ENCODE results near the gene SUSD5.
"Not testable (repeated sequence)": the region's sequence is repeated elsewhere in the genome, so short reads cannot be mapped to it uniquely, and the experiment has no call there.

SUSD5 gene

DNA sequence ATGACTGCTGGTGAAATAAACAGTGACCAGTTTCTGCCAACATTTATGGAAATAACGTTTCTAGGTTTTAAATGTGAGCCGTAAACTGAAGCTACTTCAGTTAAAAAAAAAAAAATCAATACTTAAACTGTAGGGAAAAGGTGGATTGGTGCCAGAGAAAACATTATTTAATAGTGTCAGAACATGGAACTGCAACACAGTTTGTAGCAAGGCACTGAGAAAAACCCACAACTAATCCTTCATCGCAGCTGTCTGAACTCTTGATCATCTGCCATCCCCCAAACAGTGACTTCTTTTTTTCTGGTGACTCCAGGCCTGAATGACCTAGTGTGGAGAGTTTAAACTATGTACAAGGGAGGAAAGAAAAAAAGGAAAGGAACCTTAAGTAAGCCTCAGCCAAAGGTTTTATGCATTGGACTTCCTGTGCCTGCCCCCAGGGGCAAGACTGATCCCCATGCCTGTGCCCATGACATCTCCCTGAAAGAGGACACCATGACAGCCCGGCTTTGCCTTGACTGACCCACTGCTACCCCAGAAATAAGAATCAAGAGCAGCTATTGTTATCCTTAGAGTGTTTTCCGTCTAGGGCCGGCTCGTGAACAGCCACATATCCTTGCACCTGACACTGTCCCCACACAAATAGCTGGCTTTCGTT is 71.7 kb downstream of the SUSD5 start:
- no peak for DNase-seq

DNA sequence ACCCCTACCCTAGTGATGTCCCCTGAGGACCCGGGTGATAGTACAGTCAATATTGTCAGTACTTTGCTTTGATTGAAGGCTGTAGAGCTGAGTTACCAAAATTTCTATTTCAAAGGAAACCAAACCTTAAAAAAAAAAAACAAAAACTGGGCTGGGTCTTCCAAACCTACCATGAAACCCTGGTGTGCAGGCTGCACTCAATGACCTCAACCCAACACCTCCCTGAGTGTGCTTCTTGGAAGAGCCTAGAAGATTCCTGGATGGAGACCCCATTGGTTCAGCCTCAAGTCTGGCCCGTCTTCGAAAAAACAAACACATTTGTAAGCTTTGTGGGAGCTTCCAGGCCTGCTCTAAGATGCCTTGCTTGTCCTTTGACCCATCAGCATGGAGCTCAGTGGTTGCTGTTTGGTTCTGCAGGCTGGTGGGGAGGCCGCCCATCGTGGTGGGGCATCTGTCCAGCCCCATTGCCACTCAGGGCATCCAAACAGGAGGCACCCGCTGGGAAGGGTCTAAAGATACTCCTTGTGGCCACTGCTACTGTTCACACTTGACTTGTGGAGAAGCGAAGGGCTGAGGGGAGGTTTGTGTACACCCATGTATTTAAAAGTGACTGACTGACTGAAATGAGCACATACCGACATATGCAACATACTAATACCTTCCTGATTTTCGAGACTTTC is 72.6 kb downstream of the SUSD5 start:
- no peak for DNase-seq

GRCh38 chr3:33145221-33145900 is 73.2 kb downstream of the SUSD5 start:
- no peak for DNase-seq

GRCh38 chr3:33144433-33144832 is 74.2 kb downstream of the SUSD5 start:
- no peak for DNase-seq

- no peak for DNase-seq
Measured at GRCh38 chr3:33141006-33141405, 77.6 kb downstream of the SUSD5 start.

DNA sequence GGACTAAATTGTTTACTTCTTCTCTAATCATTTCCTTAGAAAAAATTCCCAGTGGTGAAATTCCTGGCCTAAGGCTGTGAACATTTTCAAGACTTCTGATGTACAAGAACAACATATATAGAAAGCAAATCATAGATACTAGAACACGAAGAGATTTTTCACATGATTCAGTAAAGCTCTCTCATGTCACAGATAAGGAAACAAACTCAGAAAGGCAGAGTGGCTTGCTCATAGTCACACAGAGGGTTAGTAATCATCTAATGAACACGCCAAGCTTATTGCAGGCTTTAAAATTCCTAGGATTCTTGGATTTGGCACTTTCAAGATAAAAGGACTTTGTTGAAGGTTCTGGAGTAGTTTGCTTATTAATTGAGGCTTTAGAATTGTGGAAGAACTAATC is 78.6 kb downstream of the SUSD5 start:
- no peak for DNase-seq

DNA sequence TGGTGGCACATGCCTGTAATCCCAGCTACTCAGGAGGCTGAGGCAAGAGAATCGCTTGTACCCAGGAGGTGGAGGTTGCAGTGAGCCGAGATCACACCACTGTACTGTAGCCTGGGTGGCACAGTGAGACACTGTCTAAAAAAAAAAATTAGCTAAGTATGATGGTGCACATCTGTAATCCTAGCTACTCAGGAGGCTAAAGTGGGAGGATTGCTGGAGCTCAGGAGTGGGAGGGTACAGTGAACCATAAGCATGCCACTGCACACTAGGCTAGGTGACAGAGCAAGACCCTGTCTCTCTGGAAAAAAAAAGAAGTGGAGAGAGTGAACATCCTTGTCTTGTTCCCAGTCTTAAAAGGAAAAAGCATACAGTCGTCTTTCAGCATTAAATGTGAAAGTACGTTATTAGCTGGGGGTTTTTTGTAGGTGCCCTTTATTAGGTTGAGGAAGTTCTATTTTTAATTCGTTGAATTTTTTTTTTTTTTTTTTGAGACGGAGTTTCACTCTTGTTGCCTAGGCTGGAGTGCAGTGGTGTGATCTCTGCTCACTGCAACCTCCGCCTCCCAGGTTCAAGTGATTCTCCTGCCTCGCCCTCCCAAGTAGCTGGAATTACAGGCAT is 79.5 kb downstream of the SUSD5 start:
- DNase-seq, result not testable (repeated sequence)

- no peak for DNase-seq
Measured at GRCh38 chr3:33137691-33138090, 80.9 kb downstream of the SUSD5 start.

DNA sequence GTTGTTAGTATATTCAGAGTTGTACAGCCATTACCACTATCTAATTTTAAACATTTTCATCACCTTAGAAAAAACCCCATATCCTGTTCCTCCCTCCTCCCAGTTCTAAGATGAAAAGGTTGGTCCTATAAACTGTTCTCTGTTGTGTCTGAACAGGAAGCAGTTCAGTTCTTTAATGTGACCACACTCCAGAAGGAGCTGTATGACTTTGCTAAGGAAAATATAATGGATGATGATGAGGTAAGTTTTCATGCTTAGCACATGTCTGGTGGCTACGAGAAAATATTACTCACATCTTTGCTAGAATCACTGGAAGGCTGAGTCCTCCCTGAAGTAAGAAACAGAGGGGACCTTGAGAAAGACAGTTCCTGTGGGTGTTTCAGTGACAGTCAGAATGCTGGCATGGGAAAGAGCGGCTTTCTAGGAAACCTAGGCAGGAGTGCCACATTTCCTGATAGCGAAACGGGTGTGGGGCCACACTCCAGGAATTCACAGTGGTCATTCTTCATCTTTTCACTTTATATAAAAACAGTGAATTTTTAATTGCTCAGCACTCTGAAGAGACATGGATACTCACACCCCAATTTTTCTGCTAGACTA is 84.5 kb downstream of the SUSD5 start:
- DNase-seq, result no peak

DNA sequence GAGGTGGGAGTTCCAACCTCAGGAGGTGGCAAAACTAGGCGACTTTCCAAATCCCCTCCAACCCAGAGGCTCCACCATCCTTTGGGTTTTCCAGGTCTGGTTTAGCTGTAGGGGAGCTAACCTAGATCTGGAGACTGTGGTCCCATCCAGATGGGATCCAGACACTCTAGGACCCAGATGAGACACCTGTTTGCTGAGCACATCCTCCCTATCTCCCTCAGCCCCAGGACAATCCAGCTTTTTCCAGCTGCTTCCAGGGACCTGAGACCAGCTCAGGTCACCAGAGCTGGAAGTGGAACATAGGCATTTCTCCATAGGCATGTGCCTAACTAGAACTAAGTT is 86.6 kb downstream of the SUSD5 start:
- no peak for DNase-seq

DNA sequence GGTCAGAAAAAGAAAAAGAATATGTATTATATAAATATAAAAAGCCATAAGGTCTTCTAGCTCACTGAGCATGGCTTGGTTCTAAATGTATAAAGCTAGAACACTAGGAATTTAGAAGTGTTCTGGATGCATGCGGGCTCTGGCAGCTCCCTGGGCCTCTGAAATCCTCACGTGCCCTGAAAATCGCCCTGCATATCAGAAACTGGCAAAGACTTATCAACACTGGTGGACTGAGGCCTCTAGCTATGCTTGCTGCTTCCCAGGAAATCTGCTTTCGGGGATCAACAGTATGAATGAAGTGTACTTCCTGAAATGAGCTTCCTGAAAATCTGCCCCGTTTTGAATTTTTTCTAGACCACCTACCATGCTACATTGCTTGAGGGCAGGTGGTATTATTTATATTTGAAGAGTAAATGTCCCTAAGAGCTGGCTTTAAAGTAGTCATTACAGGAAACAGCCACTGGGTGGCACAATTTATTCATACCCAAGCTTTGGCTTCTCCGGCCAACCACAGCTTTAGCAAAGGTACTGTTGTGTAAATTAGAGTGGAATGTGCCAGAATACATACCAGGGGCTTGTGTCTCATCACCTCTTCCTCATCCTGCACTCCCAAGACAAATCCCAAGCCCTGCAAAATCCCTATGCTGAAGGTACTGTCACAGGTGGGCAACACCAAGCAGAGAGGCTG is 87.1 kb downstream of the SUSD5 start:
- peak; percentile 51 for DNase-seq

DNA sequence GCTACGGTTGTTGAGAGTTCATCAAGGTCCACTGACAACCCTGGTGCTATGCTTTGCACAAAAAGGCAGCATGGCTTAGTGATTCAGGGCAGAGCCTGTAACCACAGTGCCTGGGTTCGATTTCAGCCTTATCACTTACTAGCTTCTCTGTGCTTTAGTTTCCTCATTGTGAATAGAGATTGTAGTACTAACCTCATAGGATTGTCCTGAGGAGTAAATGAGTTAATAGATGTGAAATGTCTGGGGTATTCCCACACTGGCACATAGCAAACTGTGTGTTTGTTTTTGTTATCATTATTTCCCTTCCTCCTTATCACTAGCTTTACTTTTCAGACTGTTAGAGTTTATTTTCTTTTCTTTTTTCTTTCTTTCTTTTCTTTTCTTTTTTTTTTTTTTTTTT is 88.5 kb downstream of the SUSD5 start:
- no peak for DNase-seq

DNA sequence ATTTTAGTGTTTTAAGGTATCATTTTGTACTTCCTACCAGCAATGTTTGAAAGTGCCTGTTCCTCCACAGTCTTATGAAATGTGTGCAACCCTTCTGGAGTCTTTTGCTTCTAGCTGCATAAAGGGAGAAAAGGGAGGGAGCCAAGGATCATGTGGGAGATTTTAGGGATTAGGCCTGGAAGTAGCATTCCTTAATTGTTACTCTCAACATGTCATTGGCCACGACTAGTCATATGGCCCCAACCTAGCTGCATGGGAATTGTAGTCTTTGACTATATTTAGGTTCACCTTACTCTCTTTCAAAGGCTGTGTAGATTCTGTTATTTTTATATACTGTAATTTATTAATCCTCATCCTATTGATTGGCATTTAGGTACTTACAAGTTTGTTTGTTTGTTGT is 89.9 kb downstream of the SUSD5 start:
- DNase-seq, result no peak

GRCh38 chr3:33125840-33126239 is 92.8 kb downstream of the SUSD5 start:
- no peak for DNase-seq

- DNase-seq, result no peak
Measured at GRCh38 chr3:33124638-33125037, 94.0 kb downstream of the SUSD5 start.

DNA sequence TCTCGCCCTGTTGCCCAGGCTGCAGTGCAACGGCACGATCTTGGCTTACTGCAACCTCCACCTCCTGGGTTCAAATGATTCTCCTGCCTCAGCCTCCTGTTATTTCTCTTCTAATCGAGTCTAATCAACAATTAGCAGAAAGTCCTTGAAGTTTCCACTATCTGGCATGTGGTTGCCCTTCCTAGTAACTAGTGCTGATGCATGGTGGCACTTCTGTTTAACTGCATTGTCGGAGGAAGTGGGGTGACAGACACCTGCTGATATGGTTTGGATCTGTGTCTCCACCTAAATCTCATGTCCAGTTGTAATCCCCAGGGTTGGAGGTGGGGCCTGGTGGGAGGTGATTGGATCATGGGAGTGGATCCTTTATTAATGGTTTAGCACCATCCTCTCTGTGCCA is 95.6 kb downstream of the SUSD5 start:
- no peak for DNase-seq

DNA sequence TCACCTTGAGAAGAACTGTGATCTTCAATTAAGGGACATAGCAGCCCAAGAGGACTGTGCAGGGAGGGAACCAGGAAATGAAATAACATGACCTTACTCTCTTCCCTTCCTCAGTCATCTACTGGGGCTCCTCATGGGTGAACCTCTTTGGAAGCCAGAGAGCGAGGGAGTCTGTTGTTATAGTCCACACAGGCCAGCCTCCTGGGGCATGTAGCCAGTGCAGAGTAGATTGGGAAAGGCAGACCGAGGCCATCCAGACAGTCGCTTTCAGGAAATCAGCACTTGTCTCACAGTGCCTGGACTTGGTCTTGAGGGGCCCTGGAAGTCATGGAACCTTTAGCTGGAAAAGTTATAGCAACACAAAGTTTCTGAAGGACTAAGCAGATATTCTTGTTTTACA is 98.7 kb downstream of the SUSD5 start:
- no peak for DNase-seq

DNA sequence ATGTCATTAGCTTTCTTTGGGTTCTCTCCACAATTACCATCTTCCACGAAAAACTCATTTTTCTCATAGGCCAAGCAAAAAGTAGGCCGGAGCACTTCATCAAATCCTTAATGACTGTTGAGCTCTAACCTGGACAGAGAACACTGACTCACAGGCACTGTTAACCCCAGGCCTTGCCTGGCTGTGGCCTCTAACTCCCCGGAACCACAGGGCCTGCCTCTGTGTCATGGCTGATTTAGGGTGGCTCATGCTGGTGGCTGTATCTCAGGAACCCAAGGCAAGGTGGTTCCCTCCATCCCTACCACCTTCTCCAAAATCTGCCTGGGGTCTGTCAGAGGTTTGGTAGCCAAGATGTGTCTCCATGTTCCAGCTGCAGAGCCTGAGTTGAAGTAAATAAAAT is 101.1 kb downstream of the SUSD5 start:
- no peak for DNase-seq

GRCh38 chr3:33115024-33115768 is 103.4 kb downstream of the SUSD5 start:
- peak; percentile 29 for DNase-seq

DNA sequence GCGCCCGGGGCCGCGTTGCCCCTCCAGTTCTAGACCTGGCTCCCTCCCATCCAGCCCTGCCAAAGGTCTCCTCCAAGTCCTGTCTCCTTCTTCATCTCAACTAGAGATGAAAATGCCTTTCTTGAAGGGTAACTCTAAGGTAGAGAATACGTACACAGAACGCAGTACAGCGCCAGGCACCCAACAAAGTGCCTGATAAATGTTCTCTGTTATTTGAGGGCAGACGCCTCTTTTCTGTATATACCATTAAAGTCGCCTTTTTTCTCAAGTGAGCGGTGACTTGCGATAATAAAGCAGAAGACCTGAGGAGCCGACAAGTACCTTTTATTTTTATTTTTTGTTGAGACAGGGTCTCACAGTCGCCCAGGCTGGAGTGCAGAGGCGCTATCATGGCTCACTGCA is 104.0 kb downstream of the SUSD5 start:
- DNase-seq, result no peak

- peak; percentile 92 for DNase-seq
Measured at GRCh38 chr3:33113772-33114621, 104.6 kb downstream of the SUSD5 start, which contains the start of gene CRTAP. Gene CRTAP, plus strand, starts transcription at chr3:33114014. Its CDS starts 64 bp downstream, at chr3:33114078.

Measured in GDM1 (cell line).